HepG2 (cell line): ENCODE results near the gene ERP27. TPM values are rescaled to one million over a fixed set of nuclear protein-coding genes. Genes with fewer than 3 reads are reported as not detected.

ENCODE experiments used
- ATAC-seq: fragments of 200-7000 bp; cut with Tn5 transposase; 3 replicates; pipeline ENCODE4 v1.9.1; 2020; ENCODE audit warnings: mild to moderate bottlenecking, moderate library complexity
- BruUV-seq: library from RNA; stranded (reverse); fragments of 400-500 nt; replicated peaks from 2 replicates; lab custom pipeline; 2021; lab: Mats Ljungman, UMichigan
- CTCF ChIA-PET: fragments of 300-600 bp; formaldehyde crosslinking; extraction: SDS; loops from one replicate; lab custom pipeline; 2021; ENCODE audit warnings: low total read pairs, inconsistent platforms, low intra/inter-chr PET ratio; lab: Yijun Ruan, JAX
- POLR2A ChIA-PET: fragments of 350-600 bp; sonication (Branson Sonifier 250); formaldehyde crosslinking; loops from one replicate; lab custom pipeline; 2020; ENCODE audit warnings: antibody characterized with exemption, inconsistent platforms; lab: Yijun Ruan, JAX
- DNase-seq: peaks from one replicate; pipeline ENCODE4 v3.0.0-alpha.2; 2015; ENCODE audit warnings: low spot score
- FAIRE-seq: peaks from 3 replicates; lab custom pipeline; 2011; peaks lifted over from hg19 to GRCh38; lab: Jason Lieb, UNC
- H2AFZ ChIP-seq: one replicate; pipeline ENCODE4 v1.6.1; 2011; ENCODE audit warnings: low read length, inconsistent platforms
- H3K27ac ChIP-seq: fragments of 300-600 bp; 3 replicates; pipeline ENCODE4 v1.8.0; 2011; ENCODE audit warnings: mixed run types, mild to moderate bottlenecking, mixed read lengths, low read length, inconsistent platforms; ENCODE audit not compliant: insufficient read depth; ENCODE audit errors: extremely low read length
- H3K27me3 ChIP-seq, 2 experiments: fragments of 200-600 bp in 1 of 2; 2 replicates in 1 of 2; 3 replicates in 1 of 2; pipeline versions ENCODE4 v1.6.0 to v1.8.0; 2011; ENCODE audit warnings: low read length in 2 of 2, mild to moderate bottlenecking in 2 of 2, moderate library complexity in 2 of 2, inconsistent platforms in 1 of 2; ENCODE audit not compliant: insufficient read depth in 2 of 2, control insufficient read depth in 1 of 2
- H3K36me3 ChIP-seq, 2 experiments: fragments of 200-600 bp in 1 of 2; replicated peaks in 1 of 2; 2 replicates in 1 of 2; 3 replicates in 1 of 2; pipeline versions ENCODE4 v1.5.1 to v1.8.0; 2011; ENCODE audit warnings: low read length in 2 of 2, inconsistent platforms in 1 of 2; ENCODE audit not compliant: insufficient read depth in 2 of 2, control insufficient read depth in 1 of 2
- H3K4me1 ChIP-seq: 2 replicates; pipeline ENCODE4 v1.5.1; 2012; ENCODE audit warnings: low read length, inconsistent platforms; ENCODE audit not compliant: insufficient read depth
- H3K4me2 ChIP-seq: 2 replicates; pipeline ENCODE4 v1.6.0; 2011; ENCODE audit warnings: low read depth, low read length, inconsistent platforms
- H3K4me3 ChIP-seq, 3 experiments: fragments of 200-600 bp in 1 of 3; sonication (generic), shearing (Covaris generic) in 1 of 3; replicated peaks in 1 of 3; 2 replicates each; pipeline ENCODE4 v1.5.1; 2011 to 2016; ENCODE audit warnings: low read length in 3 of 3, inconsistent platforms in 2 of 3, low read depth in 2 of 3, mild to moderate bottlenecking in 2 of 3, control low read depth in 1 of 3, mixed read lengths in 1 of 3; ENCODE audit not compliant: insufficient read depth in 1 of 3
- H3K79me2 ChIP-seq: one replicate; pipeline ENCODE4 v1.6.1; 2011; ENCODE audit warnings: low read length, inconsistent platforms; ENCODE audit not compliant: insufficient read depth
- H3K9ac ChIP-seq: 2 replicates; pipeline ENCODE4 v1.6.0; 2011; ENCODE audit warnings: mild to moderate bottlenecking, low read depth, low read length, inconsistent platforms; ENCODE audit not compliant: insufficient read depth
- H3K9me3 ChIP-seq: 2 replicates; pipeline ENCODE4 v1.5.1; 2012; ENCODE audit warnings: mild to moderate bottlenecking, low read length
- H4K20me1 ChIP-seq: 2 replicates; pipeline ENCODE4 v1.6.0; 2011; ENCODE audit warnings: inconsistent platforms, mild to moderate bottlenecking, low read length, moderate library complexity; ENCODE audit not compliant: insufficient read depth
- HIC2 ChIP-seq: sonication (generic); formaldehyde crosslinking; IDR thresholded peaks from 2 replicates; pipeline ENCODE4 v1.9.0; 2022; ENCODE audit warnings: low read depth, missing genetic modification reagents
- HMG20B ChIP-seq: conservative IDR thresholded peaks from 2 replicates; pipeline ENCODE4 v1.6.1; 2016; ENCODE audit warnings: missing genetic modification reagents, missing compliant biosample characterization
- KDM5B ChIP-seq: sonication (generic); formaldehyde crosslinking; IDR thresholded peaks from 2 replicates; pipeline ENCODE4 v1.4.0; 2020; ENCODE audit warnings: missing genetic modification reagents, mild to moderate bottlenecking, borderline replicate concordance
- KLF13 ChIP-seq: sonication (generic); formaldehyde crosslinking; IDR thresholded peaks from 2 replicates; pipeline ENCODE4 v1.4.0; 2020; ENCODE audit warnings: mild to moderate bottlenecking, missing genetic modification reagents
- MED13 ChIP-seq: sonication (generic); formaldehyde crosslinking; IDR thresholded peaks from 2 replicates; pipeline ENCODE4 v1.5.0; 2020; ENCODE audit warnings: missing genetic modification reagents
- MIXL1 ChIP-seq: IDR thresholded peaks from 2 replicates; pipeline ENCODE4 v1.6.1; 2016
- ZFP41 ChIP-seq: sonication (generic); formaldehyde crosslinking; IDR thresholded peaks from 2 replicates; pipeline ENCODE4 v1.4.0; 2020; ENCODE audit warnings: mild to moderate bottlenecking, missing genetic modification reagents, borderline replicate concordance
- ZNF710 ChIP-seq: sonication (generic); formaldehyde crosslinking; IDR thresholded peaks from 2 replicates; pipeline ENCODE4 v1.5.0; 2020; ENCODE audit warnings: mild to moderate bottlenecking, missing genetic modification reagents, borderline replicate concordance
- in situ Hi-C: cut with HindIII; loops from 2 replicates; pipeline ENCODE4 v1.10.0; 2017; ENCODE audit warnings: low pct_unique_long_range_greater_than_20kb; ENCODE audit not compliant: extremely low pct_ligation_motif_present
- intact Hi-C: fragments of 100-400 bp; cut with micrococcal nuclease; formaldehyde crosslinking; loops from one replicate; pipeline ENCODE4 v1.10.0; 2022; ENCODE audit not compliant: unreplicated experiment
- polyA plus RNA-seq, 8 experiments: library from polyadenylated mRNA; depleted of rRNA in 3 of 8; stranded (reverse) in 7 of 8; unstranded in 1 of 8; fragments of >200 nt; fragmentation: Illumina TruSeq in 4 of 8; extraction: Trizol in 4 of 8; gene quantifications; 2 replicates each; pipeline versions ENCODE4 v1.2.1 to v1.2.3, GENCODE V29; 2011 to 2016; ENCODE audit warnings: low read depth in 4 of 8, missing spikeins in 1 of 8, mixed read lengths in 1 of 8; ENCODE audit not compliant: insufficient read depth in 1 of 8
- total RNA-seq, 5 experiments: library from RNA; depleted of rRNA; stranded (reverse); fragments of >200 nt; fragmentation: Illumina TruSeq; extraction: Trizol; gene quantifications; 2 replicates each; pipeline ENCODE4 v1.2.3, GENCODE V29; 2016; ENCODE audit warnings: low read depth in 1 of 5
- TF ChIP-seq, protein P1 (sequence below): sonication (generic); formaldehyde crosslinking; IDR thresholded peaks from 2 replicates; pipeline ENCODE4 v1.8.0; 2022; ENCODE audit warnings: missing genetic modification reagents, low read depth, mild to moderate bottlenecking, borderline replicate concordance
- TF ChIP-seq, protein P2 (sequence below), 2 experiments: sonication (generic) in 1 of 2; formaldehyde crosslinking in 1 of 2; IDR thresholded peaks; 2 replicates each; pipeline versions ENCODE4 v1.4.0 to v1.6.1; 2016 to 2020; ENCODE audit warnings: borderline replicate concordance in 1 of 2, low read depth in 1 of 2, mild to moderate bottlenecking in 1 of 2, missing genetic modification reagents in 1 of 2

Gene ERP27
- total and polyA plus RNA-seq, 2 of the 13 experiments (the other 11 are each of a cell fraction or from before 2014, with no cell fraction given), result 1.8 to 6.6 TPM

- POLR2A ChIA-PET, result no interaction called here
- H4K20me1 ChIP-seq, result no peaks in the 10 kb centered on the region
- H3K4me2 ChIP-seq, result no peak overlapping the region
- BruUV-seq, result no TSS peak
- intact Hi-C loops (no loop called here), in situ Hi-C loops (no loop called here)
- TF ChIP-seq HIC2 (no peak), KDM5B (CRISPR knock-in tag) (no peak), MIXL1 (no peak), ZFP41 (no peak), KLF13 (no peak), ZNF710 (CRISPR knock-in tag) (no peak), HMG20B (no peak), MED13 (CRISPR knock-in tag) (no peak)
- TF ChIP-seq, protein P1, sequence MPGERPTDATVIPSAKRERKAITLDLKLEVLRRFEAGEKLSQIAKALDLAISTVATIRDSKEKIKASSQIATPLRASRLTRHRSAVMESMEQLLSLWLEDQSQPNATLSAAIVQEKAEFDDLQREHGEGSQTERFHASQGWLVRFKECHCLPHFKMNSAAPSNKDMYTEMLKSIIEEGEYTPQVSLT, result no peak
- TF ChIP-seq, protein P2, sequence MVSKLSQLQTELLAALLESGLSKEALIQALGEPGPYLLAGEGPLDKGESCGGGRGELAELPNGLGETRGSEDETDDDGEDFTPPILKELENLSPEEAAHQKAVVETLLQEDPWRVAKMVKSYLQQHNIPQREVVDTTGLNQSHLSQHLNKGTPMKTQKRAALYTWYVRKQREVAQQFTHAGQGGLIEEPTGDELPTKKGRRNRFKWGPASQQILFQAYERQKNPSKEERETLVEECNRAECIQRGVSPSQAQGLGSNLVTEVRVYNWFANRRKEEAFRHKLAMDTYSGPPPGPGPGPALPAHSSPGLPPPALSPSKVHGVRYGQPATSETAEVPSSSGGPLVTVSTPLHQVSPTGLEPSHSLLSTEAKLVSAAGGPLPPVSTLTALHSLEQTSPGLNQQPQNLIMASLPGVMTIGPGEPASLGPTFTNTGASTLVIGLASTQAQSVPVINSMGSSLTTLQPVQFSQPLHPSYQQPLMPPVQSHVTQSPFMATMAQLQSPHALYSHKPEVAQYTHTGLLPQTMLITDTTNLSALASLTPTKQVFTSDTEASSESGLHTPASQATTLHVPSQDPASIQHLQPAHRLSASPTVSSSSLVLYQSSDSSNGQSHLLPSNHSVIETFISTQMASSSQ (IDR thresholded peaks at IDR 0.05; ENCODE audit: low read depth), result no peak
- TF ChIP-seq, protein P2 (CRISPR knock-in tag; IDR thresholded peaks at IDR 0.05; ENCODE audit: borderline replicate concordance), result no peak
- H3K9ac ChIP-seq, result no peak overlapping the region
- no peak overlapping the region for H2AFZ ChIP-seq
- no peaks in the 10 kb centered on the region for H3K79me2 ChIP-seq
- no peaks in the 10 kb centered on the region for H3K36me3 ChIP-seq
- CTCF ChIA-PET, result no interaction called here
- no peak for ATAC-seq
- no peaks in the 10 kb centered on the region for H3K9me3 ChIP-seq
- no peak overlapping the region for H3K27ac ChIP-seq
- no peaks in the 10 kb centered on the region; a peak in 1 of 5 replicates for H3K27me3 ChIP-seq
- DNase-seq, result no peak
- no peaks in the 10 kb centered on the region for H3K4me1 ChIP-seq
- no peak overlapping the region for H3K4me3 ChIP-seq
- FAIRE-seq, result no peak
Measured at GRCh38 chr12:14979468-14979867, 41.1 kb upstream of the ERP27 start.
